A673 (cell line): ENCODE results near the gene SERINC3. TPM values are rescaled to one million over a fixed set of nuclear protein-coding genes. Genes with fewer than 3 reads are reported as not detected.

ENCODE experiments used
- BruUV-seq: library from RNA; stranded (reverse); fragments of 400-500 nt; replicated peaks from 2 replicates; lab custom pipeline; 2021; lab: Mats Ljungman, UMichigan
- CTCF ChIA-PET: fragments of 300-600 bp; sonication (Branson Sonifier 250); formaldehyde crosslinking; loops from one replicate; lab custom pipeline; 2022; ENCODE audit warnings: antibody characterized with exemption; lab: Charles Lee
- POLR2A ChIA-PET: fragments of 300-600 bp; sonication (Branson Sonifier 250); formaldehyde crosslinking; loops from one replicate; lab custom pipeline; 2022; ENCODE audit warnings: antibody characterized with exemption; ENCODE audit not compliant: low non-redundant PET; lab: Charles Lee
- DNase-seq: peaks from one replicate; pipeline ENCODE4 v3.0.0-alpha.2; 2015; ENCODE audit warnings: low spot score
- H3K27ac ChIP-seq: fragments of 200-600 bp; sonication (generic); 2 replicates; pipeline ENCODE4 v1.5.1; 2016; ENCODE audit warnings: mixed run types, low read depth, mild to moderate bottlenecking, mixed read lengths, antibody characterized with exemption, low read length; ENCODE audit not compliant: poor library complexity, severe bottlenecking
- H3K27me3 ChIP-seq: fragments of 200-600 bp; sonication (generic); replicated peaks from 2 replicates; pipeline ENCODE4 v1.6.1; 2017; ENCODE audit warnings: mixed run types, low read depth, mild to moderate bottlenecking, mixed read lengths, antibody characterized with exemption, low read length; ENCODE audit not compliant: insufficient read depth, poor library complexity
- H3K36me3 ChIP-seq: fragments of 200-600 bp; sonication (generic); 2 replicates; pipeline ENCODE4 v1.6.1; 2016; ENCODE audit warnings: mixed run types, mild to moderate bottlenecking, mixed read lengths, antibody characterized with exemption, low read length; ENCODE audit not compliant: insufficient read depth, poor library complexity, severe bottlenecking
- H3K4me1 ChIP-seq: fragments of 200-600 bp; sonication (generic); 2 replicates; pipeline ENCODE4 v1.6.1; 2017; ENCODE audit warnings: mixed run types, mild to moderate bottlenecking, mixed read lengths, antibody characterized with exemption, low read length; ENCODE audit not compliant: insufficient read depth, poor library complexity, severe bottlenecking
- H3K4me3 ChIP-seq: fragments of 200-600 bp; sonication (generic); 2 replicates; pipeline ENCODE4 v1.5.1; 2016; ENCODE audit warnings: low read depth, mixed run types, mild to moderate bottlenecking, mixed read lengths, low read length; ENCODE audit not compliant: poor library complexity, severe bottlenecking
- H3K9me3 ChIP-seq: fragments of 200-600 bp; sonication (generic); 2 replicates; pipeline ENCODE4 v1.6.1; 2016; ENCODE audit warnings: mixed run types, low read depth, mild to moderate bottlenecking, mixed read lengths, antibody characterized with exemption, low read length; ENCODE audit not compliant: poor library complexity, severe bottlenecking
- CTCF ChIP-seq: fragments of 300-800, 200-600 bp; sonication (generic); conservative IDR thresholded peaks from 2 replicates; pipeline ENCODE4 v1.5.1; 2017; ENCODE audit warnings: low read depth, mild to moderate bottlenecking, antibody characterized with exemption, low read length, moderate library complexity, mixed read lengths
- EZH2 ChIP-seq: fragments of 200-600 bp; sonication (generic); IDR thresholded peaks from 2 replicates; pipeline ENCODE4 v1.6.1; 2017; ENCODE audit warnings: borderline replicate concordance, low read depth, mild to moderate bottlenecking, mixed read lengths, antibody characterized with exemption, low read length; ENCODE audit not compliant: poor library complexity, severe bottlenecking
- intact Hi-C: fragments of 100-400 bp; cut with micrococcal nuclease; formaldehyde crosslinking; loops from one replicate; pipeline ENCODE4 v1.10.0; 2022; ENCODE audit not compliant: unreplicated experiment
- total RNA-seq: library from RNA; stranded (reverse); gene quantifications from 2 replicates; pipeline ENCODE4 v1.2.3, GENCODE V29; 2021

SERINC3 gene
- total RNA-seq, 1 experiment from 2014 or later = 50.5 TPM

- no peaks in the 10 kb centered on the region for H3K36me3 ChIP-seq
- intact Hi-C loops = loop anchor here (5.0 to 10.0 kb wide), 2 partner anchors 145 to 353 kb away; no protein-coding TSS in a partner anchor
- no peaks in the 10 kb centered on the region for H3K4me1 ChIP-seq
- no peaks in the 10 kb centered on the region for H3K9me3 ChIP-seq
- no peaks in the 10 kb centered on the region for H3K27me3 ChIP-seq
- no peak for TF ChIP-seq EZH2
- no peak for TF ChIP-seq CTCF
- no TSS peak for BruUV-seq
- no peak overlapping the region for H3K4me3 ChIP-seq
- no peak overlapping the region for H3K27ac ChIP-seq
- ChIA-PET CTCF (no interaction called here), POLR2A (no interaction called here)
- DNase-seq = no peak
Measured at GRCh38 chr20:44467289-44467883, 54.5 kb downstream of the SERINC3 start.

DNA sequence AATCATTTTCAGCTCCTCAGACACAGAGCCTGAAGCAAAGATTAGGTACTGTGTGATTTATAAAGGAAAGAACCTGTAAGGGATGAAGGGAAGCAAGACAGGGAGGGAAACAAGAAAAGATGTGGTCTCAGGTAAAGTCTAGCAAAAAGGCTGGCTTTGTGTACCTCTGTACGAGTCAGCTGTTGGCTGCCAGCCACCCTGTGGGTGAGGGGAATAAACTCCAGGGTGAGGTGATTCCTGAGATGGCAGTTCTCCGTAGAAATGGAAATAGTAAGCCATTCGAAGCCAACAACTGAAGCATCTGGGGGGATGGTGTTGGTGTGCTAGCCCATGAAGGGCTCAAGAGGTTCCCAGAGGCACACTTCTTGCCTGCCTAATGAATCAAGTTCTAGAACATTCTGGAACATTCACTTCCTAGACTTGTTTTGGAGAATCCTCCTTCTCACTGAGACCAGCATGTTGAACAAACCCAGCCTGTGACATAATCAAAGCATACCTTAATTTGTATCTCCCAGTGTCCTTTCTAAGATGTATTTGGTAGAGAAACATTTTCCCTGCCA, 56.8 kb downstream of the SERINC3 start:
- no peak overlapping the region for H3K27ac ChIP-seq
- BruUV-seq = no TSS peak
- ChIA-PET CTCF (no interaction called here), POLR2A (no interaction called here)
- TF ChIP-seq EZH2 (no peak), CTCF (no peak)
- no peak for DNase-seq
- no peaks in the 10 kb centered on the region for H3K27me3 ChIP-seq
- H3K4me1 ChIP-seq = no peaks in the 10 kb centered on the region
- no peak overlapping the region for H3K4me3 ChIP-seq
- no peaks in the 10 kb centered on the region for H3K36me3 ChIP-seq
- intact Hi-C loops = loop anchor here (5.0 to 10.0 kb wide), 2 partner anchors 147 to 350 kb away; no protein-coding TSS in a partner anchor
- no peaks in the 10 kb centered on the region for H3K9me3 ChIP-seq

DNA sequence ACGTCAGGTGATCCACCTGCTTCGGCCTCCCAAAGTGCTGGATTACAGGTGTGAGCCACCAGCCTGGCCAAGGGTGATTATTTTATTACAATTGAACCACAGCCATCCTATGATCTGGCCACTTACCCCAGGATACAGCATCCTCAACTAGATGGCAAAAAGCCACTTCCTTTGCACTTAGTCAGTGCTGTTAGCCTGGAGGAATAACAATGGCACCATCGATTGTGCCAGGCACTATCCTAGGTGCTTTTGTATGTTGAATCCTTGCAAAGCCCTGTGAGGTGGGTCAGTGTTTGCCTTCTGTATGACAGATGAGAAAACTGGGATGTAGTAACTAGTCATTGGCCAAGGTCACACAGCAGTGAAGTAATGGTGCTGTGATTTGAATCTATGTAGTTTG, 57.4 kb downstream of the SERINC3 start:
- DNase-seq = no peak
- no peaks in the 10 kb centered on the region for H3K27me3 ChIP-seq
- no peaks in the 10 kb centered on the region for H3K36me3 ChIP-seq
- ChIA-PET CTCF (no interaction called here), POLR2A (no interaction called here)
- no peak for TF ChIP-seq EZH2
- TF ChIP-seq CTCF = no peak
- no TSS peak for BruUV-seq
- H3K9me3 ChIP-seq = no peaks in the 10 kb centered on the region
- intact Hi-C loops = loop anchor here (5.0 to 10.0 kb wide), 2 partner anchors 247 to 350 kb away; no protein-coding TSS in a partner anchor
- H3K4me3 ChIP-seq = no peak overlapping the region
- H3K27ac ChIP-seq = no peak overlapping the region
- no peaks in the 10 kb centered on the region for H3K4me1 ChIP-seq
